Naive thymus-derived CD4-positive, alpha-beta T cell (primary cell): ENCODE measurements around the gene JUN. TPM values are rescaled to one million over a fixed set of nuclear protein-coding genes. Genes with fewer than 3 reads are reported as not detected.
A peak's percentile ranks its signal among the peaks of the same experiment; 100 is the strongest.
"Not testable (repeated sequence)": the region's sequence is repeated elsewhere in the genome, so short reads cannot be mapped to it uniquely, and the experiment has no call there.

Experiments
- ATAC-seq: fragments of 150-1000 bp; cut with Tn5 transposase; 2 replicates; pipeline ENCODE4 v1.10.0; 2021; ENCODE audit warnings: mild to moderate bottlenecking, moderate library complexity
- CTCF ChIA-PET: fragments of 350-600 bp; sonication (Branson Sonifier 250); formaldehyde crosslinking; loops from one replicate; lab custom pipeline; 2021; ENCODE audit warnings: antibody characterized with exemption; lab: Charles Lee
- POLR2A ChIA-PET: fragments of 350-600 bp; sonication (Branson Sonifier 250); formaldehyde crosslinking; loops from one replicate; lab custom pipeline; 2021; ENCODE audit warnings: antibody characterized with exemption, inconsistent platforms; lab: Charles Lee
- DNase-seq, 9 donors: peaks; one replicate each; pipeline versions ENCODE4 v3.0.0 to v3.0.0-alpha.2; 2020 to 2022; ENCODE audit warnings: mixed read lengths in 1 of 9
- H3K27ac ChIP-seq: one replicate; pipeline ENCODE4 v1.7.0; 2013; ENCODE audit warnings: mild to moderate bottlenecking, low read depth, low read length, moderate library complexity
- H3K27me3 ChIP-seq, 2 donors: one replicate each; pipeline ENCODE4 v1.7.0; 2013; ENCODE audit warnings: low read length in 2 of 2, mild to moderate bottlenecking in 2 of 2, moderate library complexity in 2 of 2; ENCODE audit not compliant: control insufficient read depth in 2 of 2, insufficient read depth in 2 of 2
- H3K36me3 ChIP-seq, 3 experiments: 1 replicate in 2 of 3; 2 replicates in 1 of 3; pipeline ENCODE4 v1.7.0; 2013; ENCODE audit warnings: low read length in 3 of 3, mild to moderate bottlenecking in 3 of 3, moderate library complexity in 1 of 3; ENCODE audit not compliant: insufficient read depth in 3 of 3, control insufficient read depth in 2 of 3
- H3K4me1 ChIP-seq, 2 donors: one replicate each; pipeline ENCODE4 v1.7.0; 2013; ENCODE audit warnings: low read length in 2 of 2, mild to moderate bottlenecking in 2 of 2, moderate library complexity in 1 of 2; ENCODE audit not compliant: control insufficient read depth in 2 of 2, insufficient read depth in 2 of 2
- H3K4me3 ChIP-seq: 2 replicates; pipeline ENCODE4 v1.7.0; 2013; ENCODE audit warnings: mild to moderate bottlenecking, low read length
- H3K9me3 ChIP-seq, 3 experiments: 1 replicate in 2 of 3; 2 replicates in 1 of 3; pipeline ENCODE4 v1.7.0; 2013; ENCODE audit warnings: low read length in 3 of 3; ENCODE audit not compliant: control insufficient read depth in 2 of 3
- H3K27ac Mint-ChIP-seq, 9 donors: one replicate each; pipeline ENCODE4 v1.8.0; 2020 to 2022; ENCODE audit warnings: mixed read lengths in 9 of 9, mild to moderate bottlenecking in 8 of 9, moderate library complexity in 5 of 9, inconsistent platforms in 2 of 9
- H3K27me3 Mint-ChIP-seq, 5 donors: one replicate each; pipeline ENCODE4 v1.8.0; 2021 to 2022; ENCODE audit warnings: mixed read lengths in 5 of 5, mild to moderate bottlenecking in 1 of 5
- H3K36me3 Mint-ChIP-seq, 5 donors: one replicate each; pipeline ENCODE4 v1.8.0; 2020 to 2022; ENCODE audit warnings: mixed read lengths in 5 of 5, mild to moderate bottlenecking in 3 of 5, inconsistent platforms in 1 of 5
- H3K4me1 Mint-ChIP-seq, 7 donors: one replicate each; pipeline ENCODE4 v1.8.0; 2020 to 2022; ENCODE audit warnings: mixed read lengths in 7 of 7, mild to moderate bottlenecking in 3 of 7, inconsistent platforms in 1 of 7
- H3K4me3 Mint-ChIP-seq, 10 donors: one replicate each; pipeline ENCODE4 v1.8.0; 2020 to 2022; ENCODE audit warnings: mild to moderate bottlenecking in 10 of 10, mixed read lengths in 10 of 10, moderate library complexity in 6 of 10, inconsistent platforms in 2 of 10
- H3K9me3 Mint-ChIP-seq, 11 donors: one replicate each; pipeline ENCODE4 v1.8.0; 2020 to 2022; ENCODE audit warnings: mixed read lengths in 11 of 11, mild to moderate bottlenecking in 4 of 11, inconsistent platforms in 1 of 11, moderate library complexity in 1 of 11
- intact Hi-C, 2 donors: fragments of 100-400 bp; cut with micrococcal nuclease; formaldehyde crosslinking; loops; one replicate each; pipeline ENCODE4 v1.15.1; 2023
- polyA plus RNA-seq, 2 donors: library from polyadenylated mRNA; unstranded; fragments of 300-500 nt; fragmentation: Illumina TruSeq; gene quantifications; one replicate each; pipeline ENCODE4 v1.2.3, GENCODE V29; 2021
- total RNA-seq, 6 experiments: library from RNA in 5 of 6; stranded (reverse) in 5 of 6; gene quantifications; 1 replicate in 5 of 6; 2 replicates in 1 of 6; pipeline ENCODE4 v1.2.3 and lab custom pipeline; 2021 to 2026

The JUN gene
- total and polyA plus RNA-seq, 7 experiments from 2014 or later: 17.9 to 1,362 (median 30.1) TPM

- Histone ChIP-seq H3K9me3 (no peaks in the 10 kb centered on the region), H3K27ac (no peak overlapping the region), H3K4me1 (no peaks in the 10 kb centered on the region), H3K27me3 (no peaks in the 10 kb centered on the region), H3K36me3 (peaks cover 0 to 4% (median 0%) of the 10 kb centered on the region in 3 experiments), H3K4me3 (no peak overlapping the region)
- peaks cover 0 to 35% (median 14%) of the 10 kb centered on the region in 5 donors for H3K36me3 Mint-ChIP-seq
- intact Hi-C loops: no loop called here
- H3K27me3 Mint-ChIP-seq: no peaks in the 10 kb centered on the region
- peaks cover 2 to 33% (median 18%) of the 10 kb centered on the region in 7 donors for H3K4me1 Mint-ChIP-seq
- H3K4me3 Mint-ChIP-seq: no peak overlapping the region
- peak overlapping the region in 1 of 9 donors; percentile 42 for H3K27ac Mint-ChIP-seq
- no peaks in the 10 kb centered on the region for H3K9me3 Mint-ChIP-seq
- ChIA-PET POLR2A (no interaction called here), CTCF (interaction anchor here (1.3 kb wide), 1 partner anchor 894 kb away, joined by 3 read pairs; no protein-coding TSS in a partner anchor)
- ATAC-seq (no peak), DNase-seq (no peak)
Observed at GRCh38 chr1:58804853-58805565, 21.2 kb upstream of the JUN start.

GRCh38 chr1:58803858-58804257 is 20.0 kb upstream of the JUN start:
- intact Hi-C loops: no loop called here

GRCh38 chr1:58802640-58803399 is 19.0 kb upstream of the JUN start:
- ChIA-PET CTCF (interaction anchor here (0.6 kb wide), 1 partner anchor 352 kb away, joined by 4 read pairs; no protein-coding TSS in a partner anchor), POLR2A (interaction anchor here (0.7 to 1.2 kb wide), 2 partner anchors 11 to 51 kb away, joined by 3 to 5 read pairs; no protein-coding TSS in a partner anchor)
- no peaks in the 10 kb centered on the region for H3K9me3 Mint-ChIP-seq
- H3K27ac Mint-ChIP-seq: no peak overlapping the region
- ATAC-seq: no peak
- Histone ChIP-seq H3K4me3 (no peak overlapping the region), H3K9me3 (no peaks in the 10 kb centered on the region), H3K27ac (no peak overlapping the region), H3K36me3 (peaks cover 0 to 4% (median 0%) of the 10 kb centered on the region in 3 experiments), H3K27me3 (no peaks in the 10 kb centered on the region), H3K4me1 (no peaks in the 10 kb centered on the region)
- intact Hi-C loops: no loop called here
- H3K27me3 Mint-ChIP-seq: no peaks in the 10 kb centered on the region
- H3K4me1 Mint-ChIP-seq: peaks cover 2 to 33% (median 12%) of the 10 kb centered on the region in 7 donors
- H3K36me3 Mint-ChIP-seq: peaks cover 0 to 49% (median 18%) of the 10 kb centered on the region in 5 donors
- no peak overlapping the region for H3K4me3 Mint-ChIP-seq
- DNase-seq: no peak

More at GRCh38 chr1:58803858-58804257, 20.0 kb upstream of the JUN start:
- H3K4me1 ChIP-seq: no peaks in the 10 kb centered on the region
- peaks cover 0 to 4% (median 0%) of the 10 kb centered on the region in 3 experiments for H3K36me3 ChIP-seq
- no peak overlapping the region for H3K27ac ChIP-seq
- CTCF ChIA-PET: interaction anchor here (1.3 kb wide), 1 partner anchor 896 kb away, joined by 3 read pairs; no protein-coding TSS in a partner anchor
- no peak overlapping the region for H3K4me3 Mint-ChIP-seq
- DNase-seq (no peak), ATAC-seq (no peak)
- H3K36me3 Mint-ChIP-seq: peaks cover 0 to 40% (median 14%) of the 10 kb centered on the region in 5 donors
- no peak overlapping the region for H3K4me3 ChIP-seq
- no peaks in the 10 kb centered on the region for H3K27me3 ChIP-seq
- H3K27ac Mint-ChIP-seq: peak overlapping the region in 1 of 9 donors; percentile 25
- H3K9me3 Mint-ChIP-seq: no peaks in the 10 kb centered on the region
- no peaks in the 10 kb centered on the region for H3K9me3 ChIP-seq
- H3K27me3 Mint-ChIP-seq: no peaks in the 10 kb centered on the region
- POLR2A ChIA-PET: interaction anchor here (0.5 to 1.2 kb wide), 4 partner anchors 10 to 795 kb away, joined by 3 to 5 read pairs (median 4); partner anchors contain the start of gene JUN
- peaks cover 3 to 33% (median 10%) of the 10 kb centered on the region in 7 donors for H3K4me1 Mint-ChIP-seq

GRCh38 chr1:58801286-58801685 is 17.4 kb upstream of the JUN start:
- H3K9me3 ChIP-seq, ATAC-seq, H3K4me1 ChIP-seq, H3K4me3 ChIP-seq, intact Hi-C loops, POLR2A ChIA-PET, H3K27ac Mint-ChIP-seq, H3K27me3 ChIP-seq, H3K27me3 Mint-ChIP-seq, H3K27ac ChIP-seq, H3K9me3 Mint-ChIP-seq, H3K4me3 Mint-ChIP-seq, DNase-seq, CTCF ChIA-PET, H3K36me3 ChIP-seq: not testable (repeated sequence)
- Mint-ChIP-seq H3K36me3 (peaks cover 0 to 44% (median 18%) of the 10 kb centered on the region in 5 donors), H3K4me1 (peaks cover 0 to 24% (median 12%) of the 10 kb centered on the region in 7 donors)

GRCh38 chr1:58799650-58800049 is 15.8 kb upstream of the JUN start:
- Histone ChIP-seq H3K4me1 (no peaks in the 10 kb centered on the region), H3K27ac (no peak overlapping the region), H3K4me3 (no peak overlapping the region), H3K9me3 (no peaks in the 10 kb centered on the region), H3K36me3 (peaks cover 0 to 1% (median 0%) of the 10 kb centered on the region in 3 experiments), H3K27me3 (no peaks in the 10 kb centered on the region)
- CTCF ChIA-PET: interaction anchor here (1.0 kb wide), 1 partner anchor 28 kb away, joined by 3 read pairs; no protein-coding TSS in a partner anchor
- peaks cover 0 to 31% (median 9%) of the 10 kb centered on the region in 5 donors for H3K36me3 Mint-ChIP-seq
- DNase-seq: no peak
- POLR2A ChIA-PET: no interaction called here
- no peak overlapping the region for H3K4me3 Mint-ChIP-seq
- peak overlapping the region in 3 of 9 donors; percentile 12 to 85 (median 43) for H3K27ac Mint-ChIP-seq
- peaks cover 4 to 23% (median 11%) of the 10 kb centered on the region in 7 donors for H3K4me1 Mint-ChIP-seq
- no peaks in the 10 kb centered on the region for H3K27me3 Mint-ChIP-seq
- ATAC-seq: no peak
- H3K9me3 Mint-ChIP-seq: no peaks in the 10 kb centered on the region
- intact Hi-C loops: no loop called here

GRCh38 chr1:58798910-58799442 is 15.1 kb upstream of the JUN start:
- no peaks in the 10 kb centered on the region for H3K9me3 ChIP-seq
- no peaks in the 10 kb centered on the region for H3K27me3 ChIP-seq
- Mint-ChIP-seq H3K27me3 (no peaks in the 10 kb centered on the region), H3K27ac (peak overlapping the region in 2 of 9 donors; percentile 32 to 49), H3K9me3 (no peaks in the 10 kb centered on the region), H3K4me1 (peaks cover 10 to 28% (median 16%) of the 10 kb centered on the region in 7 donors), H3K36me3 (peaks cover 0 to 29% (median 7%) of the 10 kb centered on the region in 5 donors), H3K4me3 (no peak overlapping the region)
- ATAC-seq (no peak), DNase-seq (no peak)
- no peaks in the 10 kb centered on the region for H3K36me3 ChIP-seq
- H3K4me1 ChIP-seq: no peaks in the 10 kb centered on the region
- ChIA-PET POLR2A (interaction anchor here (0.7 kb wide), 1 partner anchor 12 kb away, joined by 3 read pairs; no protein-coding TSS in a partner anchor), CTCF (interaction anchor here (0.7 kb wide), 1 partner anchor 273 kb away, joined by 3 read pairs; no protein-coding TSS in a partner anchor)
- no peak overlapping the region for H3K27ac ChIP-seq
- H3K4me3 ChIP-seq: no peak overlapping the region
- intact Hi-C loops: no loop called here
